ENCODE data around the gene C11orf52. TPM values are rescaled to one million over a fixed set of nuclear protein-coding genes. Genes with fewer than 3 reads are reported as not detected.

C11orf52 gene
- total and polyA plus RNA-seq, 2 of the 8 experiments (the other 6 are each of a cell fraction or from before 2014, with no cell fraction given) = 1.7 to 2.7 TPM

GRCh38 chr11:111937844-111938243, 19.1 kb downstream of the C11orf52 start:
- H2BK120ac ChIP-seq (replicated peaks; ENCODE audit: low read depth, low read length) = no peak overlapping the region
- H3K18ac ChIP-seq (ENCODE audit: extremely low read depth, low read length) = peak overlapping the region; percentile 93
- H3K79me2 ChIP-seq (ENCODE audit: control insufficient read depth in 1 of 2, insufficient read depth in 2 of 2, low read length in 2 of 2) = peaks cover 0 to 5% of the 10 kb centered on the region in 2 experiments; a peak in 2 of 4 replicates
- H3K14ac ChIP-seq (ENCODE audit: insufficient read length) = no peak overlapping the region
- DNase-seq (ENCODE audit: low read depth in 1 of 2, low spot score in 2 of 2) (no peak), FAIRE-seq (no peak)
- no peaks in the 10 kb centered on the region for H4K20me1 ChIP-seq (replicated peaks in 1 of 2; ENCODE audit: control insufficient read depth in 1 of 2, insufficient read depth in 2 of 2, low read length in 2 of 2)
- 70% methylated on average over 7 of the region's 7 CpGs; no CpG with 5 or more reads in 1 of the 2 experiments for WGBS, 2 experiments (ENCODE audit: extremely low coverage in 1 of 2, insufficient coverage in 1 of 2, insufficient read length in 1 of 2, insufficient replicate concordance in 2 of 2, low coverage in 1 of 2, low lambda C conversion rate in 2 of 2, missing lambda C conversion rate in 1 of 2)
- H2AFZ ChIP-seq (ENCODE audit: low read length) = 0 out of 2 replicates have a peak overlapping the region, but pooled peaks have one; percentile 28
- H3K27me3 ChIP-seq (replicated peaks in 1 of 4; ENCODE audit: control insufficient read depth in 3 of 4, extremely low read depth in 1 of 4, insufficient read depth in 3 of 4, low read length in 3 of 4) = no peaks in the 10 kb centered on the region
- no peaks in the 10 kb centered on the region for H3K79me1 ChIP-seq (ENCODE audit: low read depth, low read length)
- no peaks in the 10 kb centered on the region for H3K9me3 ChIP-seq (ENCODE audit: insufficient read depth in 2 of 2, low read depth in 1 of 2, low read length in 1 of 2)
- H3K9ac ChIP-seq (replicated peaks in 1 of 4; ENCODE audit: extremely low read depth in 1 of 4, low read depth in 3 of 4, low read length in 3 of 4) = no peak overlapping the region; a peak in 1 of 7 replicates
- H2BK20ac ChIP-seq (ENCODE audit: low read length) = no peak overlapping the region
- peak overlapping the region; percentile 51; the same call in 1 of the 2 replicates for H2BK12ac ChIP-seq (ENCODE audit: low read depth, low read length)
- H3K23me2 ChIP-seq (ENCODE audit: low read depth, low read length) = peaks cover 10% of the 10 kb centered on the region
- peak overlapping the region; percentile 20 for H4K5ac ChIP-seq (ENCODE audit: insufficient read length, low read depth, low read length)
- peak overlapping the region; percentile 61; the same call in 1 of the 2 replicates for H2BK5ac ChIP-seq (ENCODE audit: low read depth, low read length)
- peak overlapping the region; percentile 54 to 91 (median 64); a peak in 6 of 8 replicates for H3K4me3 ChIP-seq (ENCODE audit: extremely low read depth in 1 of 4, insufficient read depth in 2 of 4, low read depth in 3 of 4, low read length in 4 of 4)
- H3K36me3 ChIP-seq (ENCODE audit: control insufficient read depth in 2 of 4, insufficient read depth in 4 of 4, low read length in 3 of 4) = no peaks in the 10 kb centered on the region
- no peak overlapping the region for H3K23ac ChIP-seq (ENCODE audit: insufficient read length)
- H2AK5ac ChIP-seq (ENCODE audit: low read depth, low read length) = 0 out of 2 replicates have a peak overlapping the region, but pooled peaks have one; percentile 0
- H4K8ac ChIP-seq (ENCODE audit: extremely low read depth, insufficient read depth, low read length) = no peak overlapping the region
- no peak overlapping the region for H3K56ac ChIP-seq (replicated peaks; ENCODE audit: insufficient read length, low read depth, low read length)
- H3K4me2 ChIP-seq (ENCODE audit: insufficient read depth in 1 of 2, low read depth in 2 of 2, low read length in 2 of 2) = peak overlapping the region; percentile 77 to 95
- ChIA-PET CTCF (ENCODE audit: partially characterized antibody) (interaction anchor here (0.6 to 25.5 kb wide), 18 partner anchors 9 to 88 kb away, joined by 3 to 565 read pairs (median 4); partner anchors contain the start of gene DLAT), POLR2A (ENCODE audit: partially characterized antibody) (interaction anchor here (0.8 to 3.1 kb wide), 15 partner anchors 8 to 72 kb away, joined by 3 to 22 read pairs (median 3); partner anchors contain the start of gene C11orf52)
- no peak overlapping the region for H2BK15ac ChIP-seq (ENCODE audit: low read length)
- peak overlapping the region; percentile 84 for H4K91ac ChIP-seq (replicated peaks; ENCODE audit: insufficient read length, low read length)
- H3K4me1 ChIP-seq (replicated peaks in 1 of 4; ENCODE audit: control insufficient read depth in 3 of 4, insufficient read depth in 4 of 4, low read length in 3 of 4) = peaks cover 12 to 22% (median 12%) of the 10 kb centered on the region in 4 experiments
- no peak overlapping the region for H3K27ac ChIP-seq (ENCODE audit: low read depth, low read length)
- H3K4ac ChIP-seq (replicated peaks; ENCODE audit: insufficient read length, low read depth, low read length) = peak overlapping the region; percentile 2
- TF ChIP-seq BRCA1 (IDR thresholded peaks at IDR 0.05; ENCODE audit: low read depth, low read length) = no peak
